ENCODE data around the gene CDC27. TPM values are rescaled to one million over a fixed set of nuclear protein-coding genes. Genes with fewer than 3 reads are reported as not detected.
"Not testable (repeated sequence)": the region's sequence is repeated elsewhere in the genome, so short reads cannot be mapped to it uniquely, and the experiment has no call there.

The CDC27 gene
- total RNA-seq, 2 experiments from 2014 or later, result 74.3 to 164 TPM

GRCh38 chr17:47188271-47188875 lies 722 bp downstream of the CDC27 start:
- peak; percentile 51 for DNase-seq (ENCODE audit: low spot score)
- peak overlapping the region; percentile 96 for H3K4me2 ChIP-seq (ENCODE audit: low read length)
- peaks cover 57% of the 10 kb centered on the region for H3K79me2 ChIP-seq (ENCODE audit: insufficient read depth, low read depth, low read length)
- intact Hi-C loops (cut with micrococcal nuclease; ENCODE audit: unreplicated experiment), result no loop called here
- H4K20me1 ChIP-seq (ENCODE audit: insufficient read depth, low read length), result peaks cover 32% of the 10 kb centered on the region
- H2AFZ ChIP-seq (ENCODE audit: low read length), result peak overlapping the region; percentile 7; the same call in 1 of the 2 replicates
- CTCF ChIA-PET (ENCODE audit: unreplicated experiment), result no interaction called here
- peak overlapping the region; percentile 78 for H3K27ac ChIP-seq (ENCODE audit: low read depth, low read length, poor library complexity, severe bottlenecking)
- TF ChIP-seq EZH2phosphoT487 (IDR thresholded peaks at IDR 0.05; ENCODE audit: borderline replicate concordance, low read depth, low read length), result no peak
- no peak for TF ChIP-seq CTCF (conservative IDR thresholded peaks at IDR 0.05; ENCODE audit: low read length)
- POLR2A ChIA-PET, result interaction anchor here (0.7 to 13.5 kb wide), 3 partner anchors 13 to 43 kb away, joined by 5 to 114 read pairs (median 8); partner anchors contain the start of gene MYL4
- H3K4me1 ChIP-seq (ENCODE audit: insufficient read depth, low read length, poor library complexity, severe bottlenecking), result peaks cover 69% of the 10 kb centered on the region
- peaks cover 13% of the 10 kb centered on the region; the same call in 1 of the 2 replicates for H3K9me3 ChIP-seq (ENCODE audit: low read length)
- H3K9me2 ChIP-seq (ENCODE audit: insufficient read depth, low read length), result no peaks in the 10 kb centered on the region
- peaks cover 45% of the 10 kb centered on the region for H3K36me3 ChIP-seq (ENCODE audit: insufficient read depth, low read length)
- H3K4me3 ChIP-seq (ENCODE audit: low read depth, low read length, poor library complexity, severe bottlenecking), result peak overlapping the region; percentile 82
- BruUV-seq (replicated peaks), result TSS peak; percentile 74

GRCh38 chr17:47184681-47185080 lies 4.4 kb downstream of the CDC27 start:
- Histone ChIP-seq H3K4me2 (ENCODE audit: low read length) (peak overlapping the region; percentile 54), H2AFZ (ENCODE audit: low read length) (no peak overlapping the region), H3K79me2 (ENCODE audit: insufficient read depth, low read depth, low read length) (peaks cover 94% of the 10 kb centered on the region), H3K36me3 (ENCODE audit: insufficient read depth, low read length) (peaks cover 79% of the 10 kb centered on the region), H3K9me2 (ENCODE audit: insufficient read depth, low read length) (no peaks in the 10 kb centered on the region), H3K27ac (ENCODE audit: low read depth, low read length, poor library complexity, severe bottlenecking) (no peak overlapping the region), H4K20me1 (ENCODE audit: insufficient read depth, low read length) (peaks cover 33% of the 10 kb centered on the region), H3K4me1 (ENCODE audit: insufficient read depth, low read length, poor library complexity, severe bottlenecking) (peaks cover 53% of the 10 kb centered on the region), H3K9me3 (ENCODE audit: low read length) (peaks cover 6% of the 10 kb centered on the region; the same call in 1 of the 2 replicates), H3K4me3 (ENCODE audit: low read depth, low read length, poor library complexity, severe bottlenecking) (peak overlapping the region; percentile 41)
- intact Hi-C loops (cut with micrococcal nuclease; ENCODE audit: unreplicated experiment), result no loop called here
- ChIA-PET POLR2A (interaction anchor here (0.6 to 1.9 kb wide), 6 partner anchors 8 to 97 kb away, joined by 3 to 8 read pairs (median 3); no protein-coding TSS in a partner anchor), CTCF (ENCODE audit: unreplicated experiment) (no interaction called here)
- TF ChIP-seq CTCF (conservative IDR thresholded peaks at IDR 0.05; ENCODE audit: low read length) (no peak), EZH2phosphoT487 (IDR thresholded peaks at IDR 0.05; ENCODE audit: borderline replicate concordance, low read depth, low read length) (no peak)
- no peak for DNase-seq (ENCODE audit: low spot score)
- no TSS peak for BruUV-seq (replicated peaks)

GRCh38 chr17:47180988-47181387 lies 8.1 kb downstream of the CDC27 start:
- CTCF ChIA-PET (ENCODE audit: unreplicated experiment); BruUV-seq (replicated peaks): not testable (repeated sequence)
- peaks cover 92% of the 10 kb centered on the region for H3K36me3 ChIP-seq (ENCODE audit: insufficient read depth, low read length)

More at GRCh38 chr17:47180988-47181387, 8.1 kb downstream of the CDC27 start:
- H3K27ac ChIP-seq (ENCODE audit: low read depth, low read length, poor library complexity, severe bottlenecking); H2AFZ ChIP-seq (ENCODE audit: low read length); intact Hi-C loops (cut with micrococcal nuclease; ENCODE audit: unreplicated experiment); H3K9me2 ChIP-seq (ENCODE audit: insufficient read depth, low read length); H3K4me2 ChIP-seq (ENCODE audit: low read length); H3K4me3 ChIP-seq (ENCODE audit: low read depth, low read length, poor library complexity, severe bottlenecking); H3K9me3 ChIP-seq (ENCODE audit: low read length); DNase-seq (ENCODE audit: low spot score): not testable (repeated sequence)
- Histone ChIP-seq H4K20me1 (ENCODE audit: insufficient read depth, low read length) (peaks cover 18% of the 10 kb centered on the region), H3K79me2 (ENCODE audit: insufficient read depth, low read depth, low read length) (peaks cover 100% of the 10 kb centered on the region), H3K4me1 (ENCODE audit: insufficient read depth, low read length, poor library complexity, severe bottlenecking) (peaks cover 35% of the 10 kb centered on the region)
- POLR2A ChIA-PET, result interaction anchor here (0.5 to 1.5 kb wide), 3 partner anchors 9 to 44 kb away, joined by 3 to 6 read pairs (median 4); partner anchors contain the start of gene CDC27

All from OCI-LY7 (cell line).